Endothelial cell of umbilical vein (primary cell): Measurements from ENCODE around the gene TTLL12. TPM values are rescaled to one million over a fixed set of nuclear protein-coding genes. Genes with fewer than 3 reads are reported as not detected.

Experiments
- BruUV-seq: library from RNA; stranded (reverse); fragments of 400-500 nt; replicated peaks from 2 replicates; lab custom pipeline; 2021; lab: Mats Ljungman, UMichigan
- CTCF ChIA-PET: fragments of 300-600, 350-600 bp; sonication (Branson Sonifier 250); formaldehyde crosslinking; loops from one replicate; lab custom pipeline; 2021; ENCODE audit warnings: antibody characterized with exemption, inconsistent platforms; lab: Charles Lee
- POLR2A ChIA-PET: fragments of 300-600, 350-600 bp; sonication (Branson Sonifier 250); formaldehyde crosslinking; loops from one replicate; lab custom pipeline; 2021; ENCODE audit warnings: antibody characterized with exemption, inconsistent platforms; lab: Charles Lee
- DNase-seq: peaks from one replicate; pipeline ENCODE4 v3.0.0-alpha.2; 2011; ENCODE audit warnings: low read depth, low spot score
- FAIRE-seq: peaks from 2 replicates; lab custom pipeline; 2011; peaks lifted over from hg19 to GRCh38; lab: Jason Lieb, UNC
- H2AFZ ChIP-seq: 2 replicates; pipeline ENCODE4 v1.6.0; 2012; ENCODE audit warnings: low read depth, low read length, control low read depth, inconsistent platforms
- H3K27ac ChIP-seq: 2 replicates; pipeline ENCODE4 v1.5.1; 2011; ENCODE audit warnings: low read depth, mild to moderate bottlenecking, control low read depth, low read length, moderate library complexity; ENCODE audit not compliant: insufficient read depth
- H3K27me3 ChIP-seq, 2 experiments: 2 replicates each; pipeline versions ENCODE4 v1.6.0 to v1.6.1; 2011; ENCODE audit warnings: low read length in 2 of 2, mixed read lengths in 1 of 2; ENCODE audit not compliant: control insufficient read depth in 2 of 2, insufficient read depth in 2 of 2
- H3K36me3 ChIP-seq, 2 experiments: 2 replicates in 1 of 2; 3 replicates in 1 of 2; pipeline ENCODE4 v1.5.1; 2011; ENCODE audit warnings: low read length in 2 of 2, mild to moderate bottlenecking in 1 of 2, moderate library complexity in 1 of 2; ENCODE audit not compliant: control insufficient read depth in 2 of 2, insufficient read depth in 2 of 2; ENCODE audit errors: extremely low read depth in 1 of 2
- H3K4me1 ChIP-seq: 3 replicates; pipeline ENCODE4 v1.5.1; 2011; ENCODE audit warnings: mild to moderate bottlenecking, low read length; ENCODE audit not compliant: control insufficient read depth, insufficient read depth; ENCODE audit errors: extremely low read depth
- H3K4me2 ChIP-seq: 2 replicates; pipeline ENCODE4 v1.6.1; 2011; ENCODE audit warnings: low read length, control low read depth, mixed read lengths; ENCODE audit not compliant: insufficient read depth
- H3K4me3 ChIP-seq, 3 experiments: fragments of 200-600 bp in 1 of 3; sonication (generic), shearing (Covaris generic) in 1 of 3; replicated peaks in 1 of 3; 2 replicates each; pipeline ENCODE4 v1.5.1; 2011 to 2016; ENCODE audit warnings: control low read depth in 3 of 3, low read length in 3 of 3, mild to moderate bottlenecking in 2 of 3, inconsistent platforms in 1 of 3, low read depth in 1 of 3, moderate library complexity in 1 of 3; ENCODE audit not compliant: insufficient read depth in 1 of 3
- H3K79me2 ChIP-seq: 2 replicates; pipeline ENCODE4 v1.6.0; 2012; ENCODE audit warnings: low read length, inconsistent platforms; ENCODE audit not compliant: control insufficient read depth, insufficient read depth
- H3K9ac ChIP-seq: replicated peaks from 2 replicates; pipeline ENCODE3; 2011; ENCODE audit warnings: low read length, control low read depth; ENCODE audit not compliant: insufficient read depth; ENCODE audit errors: extremely low read depth
- H3K9me1 ChIP-seq: replicated peaks from 3 replicates; pipeline ENCODE4 v1.6.0; 2011; ENCODE audit warnings: mild to moderate bottlenecking, low read length; ENCODE audit not compliant: control insufficient read depth, insufficient read depth; ENCODE audit errors: extremely low read depth
- H3K9me3 ChIP-seq: replicated peaks from 2 replicates; pipeline ENCODE4 v1.5.1; 2012; ENCODE audit warnings: low read length, inconsistent platforms; ENCODE audit not compliant: control insufficient read depth, insufficient read depth
- H4K20me1 ChIP-seq: replicated peaks from 2 replicates; pipeline ENCODE3; 2011; ENCODE audit warnings: mild to moderate bottlenecking, low read length; ENCODE audit not compliant: control insufficient read depth, insufficient read depth; ENCODE audit errors: extremely low read depth
- EZH2 ChIP-seq: IDR thresholded peaks from 2 replicates; pipeline ENCODE4 v1.6.1; 2012; ENCODE audit warnings: borderline replicate concordance, low read depth, mild to moderate bottlenecking, moderate library complexity, low read length, inconsistent platforms; ENCODE audit not compliant: severe bottlenecking
- FOS ChIP-seq: IDR thresholded peaks from 2 replicates; pipeline ENCODE4 v1.6.1; 2011; ENCODE audit warnings: mild to moderate bottlenecking, low read length, moderate library complexity, borderline replicate concordance; ENCODE audit not compliant: insufficient read depth
- GATA2 ChIP-seq: IDR thresholded peaks from 2 replicates; pipeline ENCODE4 v1.7.0; 2011; ENCODE audit warnings: low read depth, mild to moderate bottlenecking, moderate library complexity, mixed read lengths, low read length; ENCODE audit not compliant: insufficient read length, insufficient read depth
- JUN ChIP-seq: IDR thresholded peaks from 2 replicates; pipeline ENCODE4 v1.6.1; 2011; ENCODE audit warnings: borderline replicate concordance, low read depth; ENCODE audit not compliant: insufficient read length, insufficient read depth
- MYC ChIP-seq: IDR thresholded peaks from one replicate; pipeline ENCODE4 v1.6.1; 2011; ENCODE audit warnings: mild to moderate bottlenecking, low read depth, low read length
- POLR2A ChIP-seq: IDR thresholded peaks from 2 replicates; pipeline ENCODE4 v1.6.1; 2012; ENCODE audit warnings: low read depth, mild to moderate bottlenecking, control low read depth, low read length
- POLR2AphosphoS5 ChIP-seq: IDR thresholded peaks from 2 replicates; pipeline ENCODE4 v1.6.1; 2012; ENCODE audit warnings: low read depth, mild to moderate bottlenecking, control low read depth, low read length, moderate library complexity; ENCODE audit not compliant: insufficient read depth
- dilution Hi-C: fragments of 300-500 bp; cut with MboI; formaldehyde crosslinking; loops from one replicate; pipeline ENCODE4 v1.15.0; 2019; ENCODE audit warnings: low sequenced_read_pairs; ENCODE audit not compliant: extremely low pct_ligation_motif_present
- intact Hi-C: fragments of 100-400 bp; cut with micrococcal nuclease; formaldehyde crosslinking; loops from one replicate; pipeline ENCODE4 v1.10.0; 2022
- polyA plus RNA-seq, 4 experiments: library from polyadenylated mRNA; depleted of rRNA in 3 of 4; stranded (reverse) in 3 of 4; unstranded in 1 of 4; fragments of >200 nt; gene quantifications; 2 replicates each; pipeline versions ENCODE4 v1.2.1 to v1.2.3, GENCODE V29; 2011 to 2012; ENCODE audit warnings: missing spikeins in 1 of 4
- total RNA-seq: library from RNA; stranded (reverse); gene quantifications from 2 replicates; pipeline ENCODE4 v1.2.3, GENCODE V29; 2021
- TF ChIP-seq, protein P1 (sequence below): IDR thresholded peaks from 2 replicates; pipeline ENCODE4 v1.6.1; 2011; ENCODE audit not compliant: insufficient read depth, insufficient read length
- TF ChIP-seq, protein P2 (sequence below), 2 donors: IDR thresholded peaks; 1 replicate in 1 of 2; 2 replicates in 1 of 2; pipeline ENCODE4 v1.5.1; 2011; ENCODE audit warnings: low read length in 2 of 2, mild to moderate bottlenecking in 2 of 2, moderate library complexity in 2 of 2, control low read depth in 1 of 2, inconsistent platforms in 1 of 2, low read depth in 1 of 2; ENCODE audit not compliant: insufficient read depth in 1 of 2; ENCODE audit errors: extremely low read depth in 1 of 2

TTLL12 gene
- total and polyA plus RNA-seq, 2 donors (not counting 3 experiments of a cell fraction or from before 2014, with no cell fraction given), result 26.2 to 36.5 TPM

DNA sequence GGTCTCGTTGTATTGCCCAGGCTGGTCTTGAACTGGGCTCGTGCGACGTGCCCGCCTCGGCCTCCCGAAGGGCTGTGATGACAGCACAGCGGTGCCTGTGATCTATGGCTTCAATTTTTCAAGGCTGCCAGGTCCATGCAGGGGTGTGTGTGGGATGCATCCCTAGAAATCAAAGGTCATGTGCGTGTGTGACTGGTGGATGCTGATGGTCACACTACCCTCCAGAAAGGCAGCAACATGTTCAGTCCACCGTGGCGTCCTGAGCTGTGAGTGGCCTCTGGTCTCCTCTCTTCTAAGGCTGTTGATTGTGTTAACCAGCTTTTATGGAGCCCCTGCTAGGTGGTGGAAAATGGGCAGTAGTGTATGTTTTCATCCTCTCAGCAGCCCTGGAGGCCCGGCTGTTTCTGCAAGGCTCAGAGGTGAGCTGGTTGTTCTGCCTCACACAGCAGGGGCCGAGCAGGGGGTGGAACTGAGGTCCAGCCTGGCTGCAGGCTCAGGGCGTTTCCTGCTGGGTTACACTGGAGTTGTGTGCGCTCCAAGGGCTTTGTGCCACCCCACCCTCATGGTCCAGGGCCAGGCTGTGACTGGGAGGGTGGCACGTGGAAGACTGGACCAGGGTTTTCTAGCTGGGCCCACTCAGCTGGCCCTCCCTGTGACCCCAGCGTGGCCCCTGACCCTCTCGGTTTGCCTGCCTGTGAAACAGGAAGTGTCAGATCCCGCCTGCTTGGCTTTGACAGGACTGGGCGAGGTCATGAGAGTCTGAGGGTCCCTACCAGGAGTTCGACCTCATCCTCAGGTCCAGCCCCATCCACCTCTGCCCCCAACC is 68.7 kb downstream of the TTLL12 start:
- dilution Hi-C loops, result no loop called here
- intact Hi-C loops, result no loop called here
- Histone ChIP-seq H3K9me1 (no peaks in the 10 kb centered on the region), H3K4me3 (no peak overlapping the region), H3K9ac (no peak overlapping the region), H3K27ac (no peak overlapping the region), H3K9me3 (no peaks in the 10 kb centered on the region), H3K4me2 (no peak overlapping the region), H3K4me1 (no peaks in the 10 kb centered on the region), H3K79me2 (no peaks in the 10 kb centered on the region), H3K36me3 (no peaks in the 10 kb centered on the region), H2AFZ (no peak overlapping the region), H3K27me3 (peaks cover 0 to 5% of the 10 kb centered on the region in 2 experiments), H4K20me1 (no peaks in the 10 kb centered on the region)
- BruUV-seq, result no TSS peak
- no peak for DNase-seq
- ChIA-PET POLR2A (no interaction called here), CTCF (interaction anchor here (1.3 kb wide), 1 partner anchor 20 kb away, joined by 3 read pairs; no protein-coding TSS in a partner anchor)
- no peak for FAIRE-seq
- TF ChIP-seq EZH2 (no peak), POLR2AphosphoS5 (no peak), POLR2A (no peak), GATA2 (no peak), MYC (no peak), JUN (no peak), FOS (no peak)
- TF ChIP-seq, protein P1, sequence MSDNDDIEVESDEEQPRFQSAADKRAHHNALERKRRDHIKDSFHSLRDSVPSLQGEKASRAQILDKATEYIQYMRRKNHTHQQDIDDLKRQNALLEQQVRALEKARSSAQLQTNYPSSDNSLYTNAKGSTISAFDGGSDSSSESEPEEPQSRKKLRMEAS, result no peak
- TF ChIP-seq, protein P2, sequence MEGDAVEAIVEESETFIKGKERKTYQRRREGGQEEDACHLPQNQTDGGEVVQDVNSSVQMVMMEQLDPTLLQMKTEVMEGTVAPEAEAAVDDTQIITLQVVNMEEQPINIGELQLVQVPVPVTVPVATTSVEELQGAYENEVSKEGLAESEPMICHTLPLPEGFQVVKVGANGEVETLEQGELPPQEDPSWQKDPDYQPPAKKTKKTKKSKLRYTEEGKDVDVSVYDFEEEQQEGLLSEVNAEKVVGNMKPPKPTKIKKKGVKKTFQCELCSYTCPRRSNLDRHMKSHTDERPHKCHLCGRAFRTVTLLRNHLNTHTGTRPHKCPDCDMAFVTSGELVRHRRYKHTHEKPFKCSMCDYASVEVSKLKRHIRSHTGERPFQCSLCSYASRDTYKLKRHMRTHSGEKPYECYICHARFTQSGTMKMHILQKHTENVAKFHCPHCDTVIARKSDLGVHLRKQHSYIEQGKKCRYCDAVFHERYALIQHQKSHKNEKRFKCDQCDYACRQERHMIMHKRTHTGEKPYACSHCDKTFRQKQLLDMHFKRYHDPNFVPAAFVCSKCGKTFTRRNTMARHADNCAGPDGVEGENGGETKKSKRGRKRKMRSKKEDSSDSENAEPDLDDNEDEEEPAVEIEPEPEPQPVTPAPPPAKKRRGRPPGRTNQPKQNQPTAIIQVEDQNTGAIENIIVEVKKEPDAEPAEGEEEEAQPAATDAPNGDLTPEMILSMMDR (IDR thresholded peaks at IDR 0.05; ENCODE audit: extremely low read depth in 1 of 2, insufficient read depth in 1 of 2, low read depth in 1 of 2, low read length in 2 of 2), result no peak
